H9 (cell line): ENCODE data around the gene TIFAB. TPM values are rescaled to one million over a fixed set of nuclear protein-coding genes. Genes with fewer than 3 reads are reported as not detected.

Experiments
- DNase-seq: peaks from one replicate; pipeline ENCODE4 v3.0.0-alpha.2; 2017
- H2AFZ ChIP-seq: one replicate; pipeline ENCODE4 v1.6.1; 2013; ENCODE audit warnings: mild to moderate bottlenecking, low read length, control low read depth, moderate library complexity
- H2AK5ac ChIP-seq: 2 replicates; pipeline ENCODE4 v1.6.1; 2013; ENCODE audit warnings: low read length, control low read depth, mixed read lengths; ENCODE audit not compliant: insufficient read length
- H2BK120ac ChIP-seq: one replicate; pipeline ENCODE4 v1.6.1; 2013; ENCODE audit warnings: low read depth, mild to moderate bottlenecking, low read length, control low read depth, inconsistent platforms; ENCODE audit not compliant: poor library complexity, severe bottlenecking
- H2BK12ac ChIP-seq: 2 replicates; pipeline ENCODE4 v1.6.1; 2013; ENCODE audit warnings: low read length, control low read depth, mixed read lengths, low read depth; ENCODE audit not compliant: insufficient read length
- H2BK15ac ChIP-seq: 2 replicates; pipeline ENCODE4 v1.6.1; 2013; ENCODE audit warnings: low read depth, low read length, control low read depth
- H2BK20ac ChIP-seq: one replicate; pipeline ENCODE4 v1.6.1; 2013; ENCODE audit warnings: low read depth, mild to moderate bottlenecking, low read length, control low read depth, inconsistent platforms; ENCODE audit not compliant: poor library complexity, severe bottlenecking
- H2BK5ac ChIP-seq: 2 replicates; pipeline ENCODE4 v1.6.1; 2013; ENCODE audit warnings: low read length, control low read depth, mixed read lengths; ENCODE audit not compliant: insufficient read length
- H3K14ac ChIP-seq: 2 replicates; pipeline ENCODE4 v1.6.1; 2013; ENCODE audit warnings: low read length, control low read depth; ENCODE audit not compliant: insufficient read depth
- H3K18ac ChIP-seq: 2 replicates; pipeline ENCODE4 v1.6.1; 2013; ENCODE audit warnings: low read depth, mild to moderate bottlenecking, mixed read lengths, low read length, control low read depth; ENCODE audit not compliant: insufficient read length
- H3K23ac ChIP-seq: 2 replicates; pipeline ENCODE4 v1.6.1; 2013; ENCODE audit warnings: low read length, control low read depth, mixed read lengths, low read depth; ENCODE audit not compliant: insufficient read length
- H3K23me2 ChIP-seq: 2 replicates; pipeline ENCODE4 v1.6.1; 2013; ENCODE audit warnings: low read depth, mild to moderate bottlenecking, mixed read lengths, low read length, control low read depth; ENCODE audit not compliant: insufficient read length, poor library complexity, severe bottlenecking
- H3K27ac ChIP-seq: 2 replicates; pipeline ENCODE4 v1.5.1; 2013; ENCODE audit warnings: low read length, control low read depth, mixed read lengths, low read depth; ENCODE audit not compliant: insufficient read length
- H3K27me3 ChIP-seq: 2 replicates; pipeline ENCODE4 v1.6.1; 2013; ENCODE audit warnings: low read length, control low read depth, inconsistent platforms; ENCODE audit not compliant: insufficient read depth
- H3K4ac ChIP-seq: 2 replicates; pipeline ENCODE4 v1.6.1; 2013; ENCODE audit warnings: low read depth, mild to moderate bottlenecking, control low read depth, inconsistent platforms, low read length, moderate library complexity
- H3K4me1 ChIP-seq: 2 replicates; pipeline ENCODE4 v1.6.1; 2013; ENCODE audit warnings: low read length, control low read depth, inconsistent platforms; ENCODE audit not compliant: insufficient read depth
- H3K4me2 ChIP-seq: 2 replicates; pipeline ENCODE4 v1.6.1; 2013; ENCODE audit warnings: low read length, control low read depth, mixed read lengths; ENCODE audit not compliant: insufficient read length, insufficient read depth
- H3K56ac ChIP-seq: 2 replicates; pipeline ENCODE4 v1.6.1; 2013; ENCODE audit warnings: low read depth, mild to moderate bottlenecking, mixed read lengths, low read length, control low read depth; ENCODE audit not compliant: insufficient read length
- H3K79me1 ChIP-seq: 2 replicates; pipeline ENCODE4 v1.6.1; 2013; ENCODE audit warnings: low read depth, mild to moderate bottlenecking, moderate library complexity, low read length, control low read depth, inconsistent platforms; ENCODE audit not compliant: insufficient read depth, poor library complexity, severe bottlenecking
- H3K79me2 ChIP-seq: 2 replicates; pipeline ENCODE4 v1.6.1; 2013; ENCODE audit warnings: low read length, control low read depth, inconsistent platforms; ENCODE audit not compliant: insufficient read depth
- H3K9ac ChIP-seq: 2 replicates; pipeline ENCODE4 v1.6.1; 2013; ENCODE audit warnings: low read length, control low read depth, mixed read lengths; ENCODE audit not compliant: insufficient read length; ENCODE audit errors: extremely low read depth
- H3K9me3 ChIP-seq: one replicate; pipeline ENCODE4 v1.6.1; 2013; ENCODE audit warnings: low read depth, low read length, inconsistent platforms; ENCODE audit not compliant: control insufficient read depth
- H3T11ph ChIP-seq: one replicate; pipeline ENCODE4 v1.6.1; 2013; ENCODE audit warnings: mild to moderate bottlenecking, low read length, control low read depth, inconsistent platforms
- H4K20me1 ChIP-seq: one replicate; pipeline ENCODE4 v1.6.1; 2013; ENCODE audit not compliant: control insufficient read depth, insufficient read length, insufficient read depth
- H4K5ac ChIP-seq: 2 replicates; pipeline ENCODE4 v1.6.1; 2013; ENCODE audit warnings: low read depth, mild to moderate bottlenecking, mixed read lengths, low read length, control low read depth; ENCODE audit not compliant: insufficient read length
- H4K8ac ChIP-seq: replicated peaks from 2 replicates; pipeline ENCODE4 v1.6.1; 2013; ENCODE audit warnings: low read length, control low read depth, mixed read lengths, low read depth; ENCODE audit not compliant: insufficient read length
- H4K91ac ChIP-seq: 2 replicates; pipeline ENCODE4 v1.6.1; 2013; ENCODE audit warnings: low read depth, mild to moderate bottlenecking, moderate library complexity, mixed read lengths, low read length, control low read depth; ENCODE audit not compliant: insufficient read length
- H3K27ac Mint-ChIP-seq, 3 experiments: 2 replicates in 2 of 3; 3 replicates in 1 of 3; pipeline ENCODE4 v1.8.0; 2020 to 2021; ENCODE audit warnings: mixed read lengths in 3 of 3, mild to moderate bottlenecking in 1 of 3, moderate library complexity in 1 of 3
- H3K27me3 Mint-ChIP-seq: 2 replicates; pipeline ENCODE4 v1.8.0; 2021; ENCODE audit warnings: low read depth, mild to moderate bottlenecking, moderate library complexity, mixed read lengths
- H3K36me3 Mint-ChIP-seq, 3 experiments: 2 replicates in 2 of 3; 3 replicates in 1 of 3; pipeline ENCODE4 v1.8.0; 2020 to 2021; ENCODE audit warnings: low read depth in 3 of 3, mixed read lengths in 3 of 3; ENCODE audit not compliant: insufficient read depth in 1 of 3
- H3K4me1 Mint-ChIP-seq, 2 experiments: 2 replicates each; pipeline ENCODE4 v1.8.0; 2020; ENCODE audit warnings: mixed read lengths in 2 of 2
- H3K4me3 Mint-ChIP-seq, 2 experiments: 2 replicates in 1 of 2; 3 replicates in 1 of 2; pipeline ENCODE4 v1.8.0; 2020 to 2021; ENCODE audit warnings: mild to moderate bottlenecking in 2 of 2, mixed read lengths in 2 of 2, moderate library complexity in 1 of 2
- H3K9me3 Mint-ChIP-seq, 2 experiments: 2 replicates in 1 of 2; 3 replicates in 1 of 2; pipeline ENCODE4 v1.8.0; 2020; ENCODE audit warnings: mild to moderate bottlenecking in 2 of 2, mixed read lengths in 2 of 2, moderate library complexity in 1 of 2
- CTCF ChIP-seq: fragments of 200-600 bp; sonication (generic); conservative IDR thresholded peaks from 3 replicates; pipeline ENCODE4 v1.8.0; 2021; ENCODE audit warnings: antibody characterized with exemption, mild to moderate bottlenecking
- WGBS: extraction: QIAGEN DNeasy Blood & Tissue Kit; methylation state at CpG from one replicate; pipeline ENCODE4 v1.1.7; 2013; ENCODE audit warnings: missing lambda C conversion rate, low lambda C conversion rate, mixed read lengths; ENCODE audit not compliant: insufficient read length; ENCODE audit errors: extremely low coverage; 5-methylcytosine and 5-hydroxymethylcytosine counted together
- total RNA-seq: library from RNA; stranded (reverse); gene quantifications from 2 replicates; pipeline ENCODE4 v1.2.1, GENCODE V29; 2021

The TIFAB gene
- total RNA-seq, 1 experiment from 2014 or later, result not detected

GRCh38 chr5:135469911-135470310 is 17.8 kb upstream of the TIFAB start:
- Histone ChIP-seq H4K5ac (no peak overlapping the region), H2BK20ac (no peak overlapping the region), H3K18ac (no peak overlapping the region), H3K14ac (no peak overlapping the region), H4K20me1 (no peaks in the 10 kb centered on the region), H3K27ac (no peak overlapping the region), H2AK5ac (no peak overlapping the region), H3K4me2 (no peak overlapping the region), H3K23ac (no peak overlapping the region), H3K4me1 (no peaks in the 10 kb centered on the region), H3K23me2 (peaks cover 5% of the 10 kb centered on the region), H3K79me1 (no peaks in the 10 kb centered on the region), H3K9me3 (no peaks in the 10 kb centered on the region), H3K79me2 (no peaks in the 10 kb centered on the region), H2BK5ac (no peak overlapping the region), H4K8ac (no peak overlapping the region), H2AFZ (no peak overlapping the region), H4K91ac (no peak overlapping the region), H3K9ac (no peak overlapping the region), H2BK15ac (no peak overlapping the region), H3K4ac (no peak overlapping the region), H2BK120ac (no peak overlapping the region), H3K27me3 (peaks cover 42% of the 10 kb centered on the region), H3T11ph (no peak overlapping the region), H3K56ac (no peak overlapping the region), H2BK12ac (no peak overlapping the region)
- no peak overlapping the region for H3K27ac Mint-ChIP-seq
- no peak for TF ChIP-seq CTCF
- no peak for DNase-seq
- no peaks in the 10 kb centered on the region; a peak in 1 of 7 replicates for H3K36me3 Mint-ChIP-seq
- peaks cover 0 to 2% of the 10 kb centered on the region in 2 experiments; a peak in 1 of 5 replicates for H3K9me3 Mint-ChIP-seq
- peaks cover 15 to 17% of the 10 kb centered on the region in 2 experiments for H3K4me1 Mint-ChIP-seq
- no CpG with 5 or more reads among the region's 5 CpGs for WGBS
- H3K27me3 Mint-ChIP-seq, result peaks cover 99% of the 10 kb centered on the region
- H3K4me3 Mint-ChIP-seq, result no peak overlapping the region
